COLO668 (cell line): ENCODE results near the gene HERPUD2.
A peak's percentile ranks its signal among the peaks of the same experiment; 100 is the strongest.
"Not testable (repeated sequence)": the region's sequence is repeated elsewhere in the genome, so short reads cannot be mapped to it uniquely, and the experiment has no call there.

Experiments
- DNase-seq: peaks from one replicate; lab custom pipeline; 2025; ENCODE audit not compliant: unreplicated experiment; lab: John Stamatoyannopoulos, UW

HERPUD2 gene

DNA sequence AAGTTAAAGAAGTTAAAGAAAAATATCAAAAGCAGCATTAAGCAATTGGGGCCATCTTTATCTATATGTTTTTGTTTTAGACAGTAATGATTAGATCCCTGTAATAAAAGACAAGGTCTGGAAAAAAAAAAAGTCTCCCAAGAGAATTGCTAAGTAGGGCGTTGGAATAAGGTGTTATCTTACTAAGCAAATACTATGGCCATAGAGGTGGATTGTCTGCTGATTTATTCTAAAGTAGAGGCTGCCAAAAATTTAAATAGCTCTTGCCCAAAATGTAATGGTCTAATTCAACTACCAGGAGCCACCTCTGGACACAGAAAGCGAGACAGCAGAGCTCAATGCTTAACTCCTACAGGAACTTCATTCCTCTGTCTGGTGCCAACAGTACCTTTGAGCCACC is 71.6 kb downstream of the HERPUD2 start:
- DNase-seq = no peak

DNA sequence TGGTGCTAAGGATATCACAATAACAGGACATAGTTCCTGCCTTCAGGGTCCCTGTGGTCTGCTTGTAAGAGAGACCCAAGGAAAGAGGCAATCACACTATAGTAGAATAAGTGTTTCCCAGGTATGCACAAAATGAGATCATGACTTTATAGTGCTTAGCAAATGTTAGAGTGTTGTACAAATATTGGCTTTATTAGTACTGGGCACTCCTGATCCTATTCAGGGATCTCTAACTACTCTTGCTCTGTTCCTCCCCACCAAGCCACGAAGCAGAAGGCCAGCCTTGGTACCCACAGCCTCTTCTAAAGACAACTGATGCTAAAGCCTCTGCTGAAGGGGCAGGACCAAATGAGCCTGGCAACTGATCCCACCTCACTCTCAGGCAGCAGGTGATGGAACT is 75.1 kb downstream of the HERPUD2 start:
- no peak for DNase-seq

DNA sequence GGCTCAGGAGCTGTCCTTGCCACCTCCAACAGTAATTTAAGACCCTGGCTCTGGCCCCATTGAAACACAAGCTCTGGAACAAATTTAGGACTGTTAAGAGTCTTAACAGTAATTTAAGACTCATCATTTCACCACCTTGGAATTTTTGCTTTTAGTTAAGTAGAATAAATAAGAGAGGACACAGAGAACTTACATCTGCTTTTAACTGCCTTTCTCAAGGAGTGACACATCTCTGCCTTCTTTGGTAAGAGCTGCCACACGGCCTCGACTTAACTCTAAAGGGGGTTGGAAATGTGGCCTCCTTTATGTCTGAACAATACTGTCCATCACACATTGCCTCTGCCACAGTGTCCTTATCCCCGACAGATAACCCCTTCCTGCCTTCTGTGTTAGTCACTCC is 77.9 kb downstream of the HERPUD2 start:
- no peak for DNase-seq

DNA sequence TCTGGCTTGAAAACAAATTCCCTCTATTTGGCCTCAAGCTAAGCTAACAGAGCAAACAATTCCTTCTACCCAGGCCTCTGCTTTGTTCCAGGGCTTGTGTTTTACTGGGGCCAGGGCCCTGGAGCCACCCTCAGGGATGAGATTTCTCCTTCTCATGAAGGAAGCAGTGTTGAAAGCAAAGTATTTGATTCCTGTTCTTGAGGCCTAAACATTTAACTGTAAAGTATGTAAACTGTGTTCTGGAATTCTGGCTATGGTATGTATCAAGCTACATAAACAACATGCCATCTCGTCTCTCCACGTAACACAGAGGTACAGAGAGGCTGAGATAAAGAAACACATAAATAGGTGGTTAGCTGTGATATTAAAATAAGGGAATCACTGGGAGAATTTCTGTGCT is 81.8 kb downstream of the HERPUD2 start:
- DNase-seq = no peak

DNA sequence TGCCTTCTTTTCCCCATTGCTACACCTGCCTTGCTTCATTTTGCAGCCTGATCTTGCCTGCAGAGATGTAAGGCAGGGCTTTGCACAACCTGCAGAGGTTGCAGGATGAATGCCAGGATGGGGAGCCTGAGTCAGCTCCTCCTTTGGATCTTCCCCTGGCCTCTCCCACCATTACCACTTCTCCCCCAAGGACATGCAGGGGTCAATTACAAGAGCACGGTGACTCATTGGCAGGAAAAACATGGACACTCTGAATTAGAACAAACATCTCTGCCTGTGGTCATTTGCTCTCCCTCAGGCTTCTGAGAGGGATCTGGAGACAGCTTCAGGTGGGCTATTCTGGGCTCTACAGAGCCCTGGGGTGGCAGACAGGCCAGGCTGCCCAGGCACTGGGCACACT is 89.2 kb downstream of the HERPUD2 start:
- no peak for DNase-seq

DNA sequence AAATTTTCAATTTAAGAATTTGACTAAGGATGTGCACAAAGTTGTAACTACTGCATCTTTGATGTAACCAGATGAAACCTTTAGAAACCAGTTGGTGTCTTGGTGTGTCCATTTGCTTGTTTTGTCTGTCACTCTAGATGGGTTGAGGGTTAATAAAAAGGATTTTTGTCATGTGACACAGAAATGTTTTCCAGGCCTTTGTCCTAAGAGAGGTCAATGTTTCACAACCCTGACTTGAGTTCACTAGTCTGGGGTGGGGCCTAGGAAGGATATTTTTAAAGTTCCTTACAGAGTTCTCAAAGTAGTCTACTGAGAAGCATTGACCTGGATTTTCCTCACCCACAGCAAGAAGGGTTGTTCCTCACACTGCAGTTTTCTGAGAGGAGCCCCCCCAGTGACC is 90.3 kb downstream of the HERPUD2 start:
- no peak for DNase-seq

DNA sequence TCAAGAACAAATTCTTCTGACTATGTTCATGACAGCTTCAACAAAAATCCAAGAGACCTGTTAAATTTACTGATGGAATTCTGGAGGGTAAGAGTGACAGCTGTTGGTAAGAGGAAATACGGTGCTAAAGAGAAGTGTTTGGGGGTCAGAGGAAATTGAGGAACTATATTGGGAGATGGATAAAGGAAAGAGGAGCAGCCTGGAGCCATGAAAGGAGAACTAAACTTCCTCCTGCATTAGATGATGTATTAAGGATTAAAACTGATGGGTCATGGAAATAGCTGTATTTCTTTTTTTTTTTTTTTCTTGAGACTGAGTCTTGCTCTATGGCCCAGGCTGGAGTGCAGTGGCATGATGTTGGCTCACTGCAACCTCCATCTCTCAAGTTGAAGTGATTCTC is 95.3 kb downstream of the HERPUD2 start:
- no peak for DNase-seq

DNA sequence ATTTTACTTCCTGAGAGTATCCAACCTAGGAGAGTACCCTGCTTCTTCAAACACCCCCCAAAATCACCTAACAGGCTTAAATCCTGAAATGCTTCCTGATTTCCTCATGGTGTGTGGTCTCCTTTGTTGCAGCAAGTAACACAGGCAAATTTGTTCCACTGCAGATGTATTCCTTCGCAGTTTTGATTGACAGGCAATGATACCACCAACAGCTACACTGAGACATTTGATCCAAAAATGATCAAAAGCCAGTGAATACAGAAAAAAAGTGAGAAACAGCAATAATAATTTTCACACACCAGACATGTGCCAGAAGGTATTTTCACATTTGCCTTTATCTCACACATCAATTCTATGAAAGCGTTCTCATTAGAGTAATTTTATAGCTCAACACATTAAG is 95.9 kb downstream of the HERPUD2 start:
- DNase-seq = no peak

DNA sequence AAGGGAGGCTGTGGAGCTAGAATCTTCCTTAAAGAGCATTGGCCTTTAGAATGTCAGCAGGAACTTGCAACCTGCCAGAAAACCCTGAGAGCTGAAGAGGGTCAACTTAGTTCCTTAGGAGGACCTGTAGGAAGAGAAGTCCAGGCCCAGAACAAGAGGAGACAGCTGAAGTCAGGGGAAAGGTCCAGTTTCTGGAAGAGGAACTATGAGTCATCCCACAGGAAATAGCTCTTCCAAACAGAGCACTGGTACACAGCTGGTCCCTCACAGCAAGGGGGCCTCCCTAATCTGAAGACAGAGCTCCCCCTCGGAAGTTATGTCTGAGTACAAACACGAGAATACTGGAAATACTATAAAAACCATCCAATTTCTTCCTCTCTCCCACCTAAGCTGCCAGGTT is 98.9 kb downstream of the HERPUD2 start:
- no peak for DNase-seq

DNA sequence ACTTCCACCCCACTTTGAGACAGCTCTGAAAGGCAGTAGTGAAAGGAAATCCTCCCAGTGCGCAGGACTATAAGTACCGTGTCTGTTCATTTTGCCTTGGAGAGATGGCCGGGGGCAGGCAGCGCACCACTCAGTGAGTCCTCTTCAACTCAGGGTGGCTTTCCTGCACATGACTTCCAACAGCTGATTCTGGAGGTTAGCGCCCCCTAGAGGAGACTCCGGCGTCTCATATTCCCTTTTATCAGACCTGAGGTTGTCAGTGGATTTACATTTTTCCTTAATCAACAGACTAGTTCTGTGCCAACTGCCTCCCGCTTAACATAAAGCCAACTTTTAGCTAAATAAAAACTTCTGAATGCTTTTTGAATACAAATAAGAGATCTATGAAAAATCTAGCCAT is 101.0 kb downstream of the HERPUD2 start:
- DNase-seq = peak; percentile 33

DNA sequence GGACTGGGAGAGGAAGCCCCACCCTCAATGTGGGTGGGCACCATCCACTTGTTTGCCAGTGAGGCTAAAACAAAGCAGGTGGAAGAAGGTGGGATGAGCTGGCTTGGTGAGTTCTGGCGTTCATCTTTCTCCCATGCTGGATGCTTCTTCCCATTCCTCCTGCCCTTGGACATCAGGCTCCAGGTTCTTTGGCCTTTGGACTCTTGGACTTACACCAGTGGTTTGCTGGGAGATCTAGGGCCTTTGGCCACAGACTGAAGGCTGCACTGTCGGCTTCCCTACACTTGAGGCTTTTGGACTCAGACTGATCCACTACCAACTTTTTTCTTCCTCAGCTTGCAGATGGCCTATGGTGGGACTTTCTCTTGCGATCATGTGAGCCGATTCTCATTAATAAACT is 106.3 kb downstream of the HERPUD2 start:
- DNase-seq = no peak

DNA sequence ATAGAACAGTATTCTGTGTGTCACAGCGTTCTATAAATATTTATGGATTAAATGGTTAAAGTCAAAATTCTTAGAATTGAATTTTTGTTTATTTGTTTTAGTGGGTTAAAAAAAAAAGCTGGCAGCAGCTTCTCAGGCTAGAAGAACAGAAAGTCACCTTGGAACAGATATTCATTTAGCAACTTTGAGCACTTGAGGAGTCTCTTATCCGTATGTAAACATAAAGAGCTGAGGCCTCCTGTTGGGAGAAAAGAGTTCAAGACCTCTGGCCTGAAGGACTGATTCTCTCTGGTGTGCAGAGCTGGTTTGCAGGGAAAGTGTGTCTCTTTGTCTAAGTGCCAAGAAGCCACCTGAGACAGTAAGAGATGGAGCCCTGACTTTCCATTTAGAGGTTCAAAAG is 109.9 kb downstream of the HERPUD2 start:
- no peak for DNase-seq

DNA sequence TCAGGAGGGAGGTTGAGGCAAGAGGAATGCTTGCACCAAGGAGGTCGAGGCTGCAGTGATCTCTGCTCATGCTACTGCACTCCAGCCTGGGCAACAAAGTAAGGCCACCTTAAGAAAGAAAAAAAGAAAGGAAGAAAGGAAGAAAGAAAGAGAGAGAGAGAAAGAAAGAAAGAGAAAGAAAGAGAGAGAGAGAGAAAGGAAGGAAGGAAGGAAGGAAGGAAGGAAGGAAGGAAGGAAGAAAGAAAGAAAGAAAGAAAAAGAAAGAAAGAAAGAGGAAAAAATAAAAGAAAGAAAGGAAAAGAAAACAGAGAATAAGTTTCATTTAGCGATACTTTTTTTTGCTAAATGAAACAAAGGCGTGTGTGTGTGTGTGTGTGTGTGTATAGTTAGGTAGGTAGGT is 110.4 kb downstream of the HERPUD2 start:
- not testable (repeated sequence) for DNase-seq
